HG03064 (cell line): ENCODE results near the gene RBM12.

Source experiments
- ATAC-seq: cut with Tn5 transposase; IDR thresholded peaks from one replicate; pipeline ENCODE4 v1.9.1; 2021; ENCODE audit warnings: low read depth; ENCODE audit not compliant: unreplicated experiment

The RBM12 gene

DNA sequence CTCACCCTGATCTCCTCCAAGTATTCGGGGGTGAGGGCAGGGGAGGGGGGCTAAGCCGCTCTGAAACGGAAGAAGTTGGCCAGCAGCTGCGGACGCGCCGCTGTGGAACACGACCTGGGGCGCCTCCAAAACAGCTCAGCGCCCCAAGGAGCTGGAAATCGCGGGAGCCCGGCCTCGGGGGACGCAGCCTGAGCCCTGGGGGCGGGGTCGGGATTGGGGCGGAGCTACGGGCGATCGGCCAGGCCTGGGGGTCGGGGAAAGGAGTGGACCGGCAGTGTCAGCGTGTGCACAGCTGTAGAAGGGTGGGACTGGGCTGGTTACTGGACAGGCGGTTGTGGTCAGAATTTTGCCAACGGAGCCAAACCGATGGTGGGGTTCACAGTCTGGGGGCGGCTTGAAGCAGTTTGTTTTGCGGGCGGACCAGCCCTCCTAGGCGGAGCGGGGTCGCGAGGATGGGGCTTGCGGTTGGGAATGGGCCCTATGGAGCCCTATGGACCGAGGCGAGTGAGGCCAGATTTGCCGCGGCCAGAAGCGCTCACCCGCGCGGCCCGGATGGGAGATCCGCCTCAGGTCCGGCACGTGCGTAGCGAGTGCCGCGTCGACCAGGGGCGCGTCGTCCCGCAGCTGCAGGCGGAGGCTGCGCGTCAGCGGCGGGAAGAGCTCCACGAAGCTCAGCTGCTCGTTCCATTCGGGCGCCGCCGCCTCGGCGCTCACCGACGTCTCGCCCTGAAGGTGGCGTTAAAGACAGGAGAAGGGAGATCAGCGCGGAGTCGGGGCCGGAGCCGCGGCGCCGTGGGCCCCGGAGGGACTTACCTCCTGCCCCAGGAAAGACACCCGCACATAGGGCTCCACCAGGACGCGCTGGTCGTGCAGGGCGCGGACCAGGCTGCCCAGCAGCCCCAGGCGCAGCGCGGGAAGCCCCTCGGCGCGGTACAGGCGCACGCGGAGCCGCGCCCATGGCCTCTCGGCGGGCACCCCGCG, 63.4 kb downstream of the RBM12 start:
- peak; percentile 57 for ATAC-seq

DNA sequence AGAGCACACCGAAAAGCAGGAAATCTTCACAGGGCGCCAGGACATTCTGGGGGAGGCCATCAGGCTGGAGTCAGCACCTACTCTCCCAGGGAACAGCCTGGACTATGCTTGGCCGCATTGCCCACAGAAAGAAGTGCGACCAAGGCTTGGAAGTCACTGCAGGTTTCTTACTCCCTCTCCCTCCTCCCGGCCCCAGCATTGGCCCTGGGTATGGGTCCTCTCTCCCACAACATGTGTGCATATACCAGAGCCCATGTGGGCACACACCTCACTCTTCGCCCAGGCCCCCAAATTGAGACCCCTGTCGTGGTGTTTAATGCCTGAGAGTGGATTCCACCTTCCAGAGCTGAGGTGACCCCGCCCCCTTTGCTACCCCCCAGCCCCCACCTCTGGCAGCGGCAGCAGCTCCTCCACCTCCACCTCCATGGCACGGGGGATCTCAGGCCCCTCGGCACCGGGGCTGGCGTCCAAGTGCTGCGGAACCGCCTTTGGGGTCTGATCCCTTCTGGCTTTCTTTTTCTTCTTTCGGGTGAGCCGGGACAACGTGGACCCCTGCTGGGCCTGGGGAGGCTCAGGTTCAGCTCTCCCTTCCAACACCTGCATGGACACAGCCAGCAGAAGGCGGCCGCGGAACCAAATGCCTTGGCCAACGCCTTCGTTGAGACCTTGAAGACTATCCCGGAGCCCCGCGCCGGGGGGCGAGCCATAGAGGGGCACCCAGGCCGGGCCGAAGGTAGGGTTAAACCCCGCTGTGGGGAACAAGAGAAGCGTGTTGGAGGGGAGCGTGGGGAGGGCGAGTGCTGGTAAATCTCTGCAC, 64.3 kb downstream of the RBM12 start:
- ATAC-seq: no peak

DNA sequence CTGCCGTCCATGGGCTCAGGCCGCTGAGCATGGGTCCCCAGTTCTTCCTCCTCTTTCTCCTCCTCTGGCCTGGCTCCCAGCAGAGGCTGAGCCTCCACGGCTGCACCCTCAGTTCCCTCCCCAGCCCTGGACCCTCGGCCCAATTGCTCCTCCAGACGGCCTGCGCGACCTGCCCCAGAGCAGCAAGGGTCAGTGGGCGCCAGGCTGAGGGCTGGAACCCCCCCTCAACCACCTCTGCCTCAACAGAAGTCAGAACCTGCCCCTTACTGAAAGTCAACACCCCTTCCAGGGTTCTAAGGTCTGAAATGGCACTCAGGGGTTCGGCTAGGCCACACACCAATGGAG, 65.0 kb downstream of the RBM12 start:
- ATAC-seq: no peak
